Measurements from ENCODE around the gene MMP26.
"Not testable (repeated sequence)": the region's sequence is repeated elsewhere in the genome, so short reads cannot be mapped to it uniquely, and the experiment has no call there.

MMP26 gene
- 0 reads per million in 4 experiments for total RNA-seq

DNA sequence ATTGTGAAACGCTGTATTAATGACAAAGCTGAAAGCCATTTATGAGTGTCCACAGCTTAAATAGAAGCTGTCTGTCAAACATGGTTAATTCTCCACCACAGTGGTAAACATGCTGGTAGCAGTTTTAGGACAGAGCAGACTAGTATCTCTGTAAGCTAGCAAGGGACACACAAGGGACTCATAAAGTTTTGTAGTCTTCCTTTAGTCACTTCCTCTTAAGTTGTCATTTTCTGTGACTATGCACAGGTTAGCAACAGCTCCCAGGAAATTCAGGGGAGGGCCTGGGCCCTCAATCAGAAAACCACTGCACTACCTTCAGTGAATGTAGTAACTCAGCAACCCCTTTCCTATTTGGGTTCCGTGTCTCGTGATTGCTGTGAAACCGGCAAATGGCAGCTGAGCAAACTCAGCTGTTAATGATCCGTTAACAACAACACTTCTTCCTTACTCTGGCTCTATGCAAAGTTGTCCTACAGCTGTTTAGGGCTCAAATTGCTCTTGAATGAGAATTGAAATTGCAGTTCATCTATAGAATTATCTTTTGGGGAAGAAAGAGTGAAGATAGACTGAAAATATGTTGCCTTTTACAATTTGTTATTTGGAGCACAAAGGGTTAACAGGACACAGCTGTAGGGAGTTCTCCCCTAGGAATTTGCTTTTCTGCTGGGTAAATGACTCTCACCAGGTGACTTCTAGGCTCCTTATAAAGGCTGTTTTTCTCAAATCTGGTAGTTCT, at the start of gene MMP26:
Gene MMP26 (plus strand): TSS at position 731 of the 736 bp plus-strand sequence.
- DNase-seq = no peak

DNA sequence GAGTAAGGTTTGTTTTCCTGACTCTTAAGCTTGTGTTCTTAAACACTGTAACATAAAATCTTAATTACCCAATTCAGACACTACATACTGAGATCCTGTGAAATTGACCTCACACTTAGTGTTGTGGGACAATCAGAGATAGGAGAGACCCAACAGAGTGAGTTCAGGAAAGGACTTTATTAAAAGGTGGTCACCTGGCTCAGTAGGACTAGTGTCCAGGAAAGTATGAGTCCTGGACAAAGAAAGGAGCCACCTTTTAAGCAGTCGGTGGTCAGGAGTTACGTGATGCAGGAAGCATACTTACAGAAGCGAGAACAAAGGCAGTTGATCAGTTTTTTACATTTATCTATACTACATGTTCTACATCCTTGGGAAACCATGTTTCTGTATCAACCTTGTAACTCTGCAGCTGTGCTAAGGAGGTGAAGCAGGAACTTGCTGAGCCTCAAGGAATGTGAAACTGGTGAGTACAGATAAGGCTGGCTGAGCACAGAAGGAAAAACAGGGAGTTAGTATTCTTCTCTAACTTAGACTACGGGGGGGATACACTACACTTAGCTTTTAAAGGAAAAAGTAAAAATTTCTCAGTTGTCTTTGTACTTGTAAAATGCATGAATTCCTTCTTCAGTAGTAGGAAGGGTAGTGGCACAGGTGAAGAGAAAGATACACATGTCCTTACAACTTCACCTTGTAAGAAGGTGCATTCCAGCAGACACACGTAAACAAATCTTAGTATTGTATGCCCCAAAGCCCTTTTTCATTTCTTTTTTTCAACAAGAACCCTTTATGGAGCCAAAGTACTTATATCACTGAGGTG, 45.7 kb upstream of the MMP26 start:
- no peak for DNase-seq

GRCh38 chr11:4662876-4663275, 41.7 kb upstream of the MMP26 start:
- no peak for DNase-seq

DNA sequence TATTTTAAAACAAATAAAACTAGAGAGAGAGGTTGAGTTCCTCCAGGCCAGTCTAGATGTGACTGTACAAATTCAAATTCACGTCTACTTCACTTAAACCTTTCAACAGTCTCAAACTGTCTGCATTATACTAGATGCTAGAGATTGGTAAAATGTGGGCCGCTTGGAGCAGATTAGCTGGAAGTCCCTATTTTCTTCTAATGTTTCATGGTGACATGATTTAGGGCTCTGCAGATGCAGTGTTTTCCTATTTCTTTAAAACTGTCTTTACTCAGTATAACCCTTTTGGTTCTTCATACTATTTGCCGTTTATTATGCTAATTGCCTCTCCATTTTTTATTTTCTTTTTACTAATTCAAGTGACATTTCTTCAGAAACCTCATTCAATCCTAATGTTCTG, 40.4 kb upstream of the MMP26 start:
- no peak for DNase-seq

- no peak for DNase-seq
Measured at GRCh38 chr11:4664786-4665185, 39.8 kb upstream of the MMP26 start.

DNA sequence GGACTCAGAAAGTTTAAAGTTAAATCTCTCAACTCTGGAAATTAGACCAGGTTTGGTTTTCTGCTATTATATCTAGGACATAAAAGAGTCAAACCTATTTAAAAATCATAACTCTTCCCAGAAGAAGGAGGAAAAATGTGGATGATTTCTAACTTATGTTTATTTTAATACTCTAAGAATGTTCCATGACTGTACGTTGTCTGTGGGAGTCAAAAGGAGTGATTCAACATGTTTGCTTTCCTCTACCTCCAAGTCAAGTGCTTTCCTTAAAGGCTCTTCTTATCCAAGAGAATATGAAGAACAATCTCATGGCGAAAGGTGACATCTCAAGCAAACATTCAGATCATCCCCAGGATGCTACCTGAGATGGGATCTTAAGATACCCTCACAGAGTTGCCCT, 39.2 kb upstream of the MMP26 start:
- DNase-seq = no peak

DNA sequence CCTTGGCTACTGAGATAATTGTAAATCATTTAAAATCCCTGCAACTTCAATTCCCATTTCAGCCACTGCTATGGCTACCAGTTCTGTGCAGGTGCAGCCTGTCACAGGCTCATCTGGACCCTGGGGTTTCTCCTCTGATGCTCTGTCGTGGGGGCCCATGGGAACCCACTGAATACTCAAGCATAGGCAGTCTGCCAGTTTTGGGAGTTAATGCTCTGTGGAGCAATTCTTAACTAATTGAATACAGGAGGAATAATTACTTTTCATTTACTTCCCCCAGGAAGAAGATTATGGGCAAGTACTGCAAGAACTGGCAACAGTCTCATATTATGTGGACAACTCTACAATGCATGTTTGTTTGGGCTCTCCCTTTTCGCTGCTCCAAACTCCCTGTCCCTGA, 32.8 kb upstream of the MMP26 start:
- DNase-seq = no peak

DNA sequence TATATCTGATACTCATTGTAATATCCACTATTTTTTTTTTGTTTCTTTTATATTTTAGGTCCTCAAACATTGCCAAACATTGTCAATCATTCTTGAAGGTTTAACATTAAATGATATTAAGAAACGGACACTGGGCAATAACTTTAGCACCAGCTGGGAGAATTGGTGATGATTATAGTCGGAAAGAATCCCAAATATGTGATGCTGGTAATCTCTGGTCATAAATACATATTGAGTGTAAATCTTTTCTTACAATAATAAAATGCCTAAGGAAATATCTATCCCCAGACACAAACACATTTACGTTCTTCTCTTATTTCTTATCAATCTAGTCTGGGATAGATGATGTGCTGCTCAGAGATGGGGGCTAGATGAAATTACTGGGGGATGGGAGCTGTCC, 32.1 kb upstream of the MMP26 start:
- no peak for DNase-seq

DNA sequence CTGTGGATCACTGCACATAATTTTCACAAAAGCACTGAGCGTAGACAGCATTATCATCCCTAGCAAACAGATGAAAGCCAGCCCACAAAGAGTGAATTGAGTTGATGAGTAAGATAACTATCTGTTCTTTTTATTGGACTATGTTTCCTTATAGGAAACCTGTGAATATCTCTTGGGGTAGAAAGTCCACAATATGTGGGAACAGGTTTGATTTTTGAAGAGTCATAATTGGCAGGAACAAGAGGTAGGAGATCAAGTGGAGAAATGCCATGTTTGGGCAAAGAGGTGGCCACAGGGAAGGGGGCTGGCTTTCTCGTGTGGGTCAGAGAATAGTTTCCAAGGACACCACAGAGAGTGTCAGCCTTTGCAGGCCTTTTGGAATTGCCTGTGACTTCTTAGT, 30.8 kb upstream of the MMP26 start:
- no peak for DNase-seq

DNA sequence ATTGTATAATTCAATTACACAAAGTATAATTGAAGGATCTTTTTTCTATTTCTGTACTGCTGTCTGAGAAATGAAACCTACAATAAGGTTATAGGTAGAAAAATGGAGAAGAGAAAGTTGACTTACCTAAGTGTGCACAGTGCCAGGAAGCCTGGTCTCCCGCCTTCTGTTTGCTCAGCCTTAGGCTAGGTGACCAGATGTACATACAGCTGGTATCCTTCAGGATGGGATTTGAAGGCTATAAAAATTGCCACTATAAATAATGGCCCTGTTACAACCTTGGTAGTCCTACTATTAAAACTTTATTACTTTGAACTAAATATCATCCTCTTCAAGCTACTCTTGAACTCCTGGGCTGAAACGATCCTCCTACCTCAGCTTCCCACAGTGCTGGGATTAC, 26.6 kb upstream of the MMP26 start:
- no peak for DNase-seq

DNA sequence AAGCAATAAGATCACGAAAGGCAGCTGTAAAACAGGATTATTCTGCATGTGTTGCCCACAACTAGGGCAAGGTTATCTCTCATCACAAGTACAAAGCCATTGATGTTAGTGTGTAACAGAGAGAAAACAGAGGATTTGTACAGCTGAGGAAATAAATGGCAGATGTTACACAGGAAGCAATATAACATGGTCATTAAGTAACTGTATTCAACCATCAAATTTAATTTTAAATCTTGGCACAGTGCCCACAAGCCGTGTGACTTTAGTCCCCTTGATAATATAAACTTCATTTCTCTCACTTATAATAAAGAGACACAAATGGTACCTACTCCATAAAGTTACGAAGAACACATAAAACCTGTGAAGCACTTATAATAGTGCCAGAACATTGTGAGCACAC, 24.2 kb upstream of the MMP26 start:
- DNase-seq = no peak

DNA sequence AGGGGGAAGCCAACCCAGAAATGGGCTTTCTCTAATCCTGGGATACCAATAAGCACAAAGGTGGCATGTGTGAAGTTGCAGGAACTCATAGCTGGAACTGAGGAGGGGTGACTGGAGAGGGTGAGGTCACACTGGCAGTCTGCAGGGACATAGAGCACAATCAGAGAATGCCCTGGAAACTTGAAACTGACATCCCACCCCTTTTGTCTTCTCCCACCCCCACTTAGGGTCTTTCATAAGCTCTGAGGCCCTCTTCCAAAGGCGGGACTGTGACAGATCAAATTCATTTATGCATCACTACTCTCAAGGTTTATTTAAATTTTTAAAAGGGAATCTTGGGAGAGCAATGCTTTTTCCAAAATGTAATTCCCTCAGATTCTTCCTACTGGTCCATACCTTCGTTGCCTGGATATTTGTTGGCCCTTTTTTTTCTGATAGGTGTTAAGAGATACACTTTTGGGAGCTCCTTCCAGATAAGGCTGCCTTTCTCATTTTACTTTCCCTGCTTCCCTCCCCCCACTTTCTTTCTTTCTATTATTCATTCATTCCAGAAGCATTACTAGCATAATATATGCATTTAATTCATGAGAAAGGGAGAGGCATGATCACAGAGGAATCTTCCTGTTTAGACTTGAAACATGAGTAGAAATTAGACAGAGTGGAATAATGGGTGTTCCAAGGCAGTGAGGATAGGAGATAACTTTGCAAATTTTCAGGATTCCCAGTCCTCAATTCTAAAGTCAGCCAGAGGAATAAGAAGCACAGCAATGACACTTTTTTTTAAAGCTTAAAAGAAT, 21.8 kb upstream of the MMP26 start:
- no peak for DNase-seq

DNA sequence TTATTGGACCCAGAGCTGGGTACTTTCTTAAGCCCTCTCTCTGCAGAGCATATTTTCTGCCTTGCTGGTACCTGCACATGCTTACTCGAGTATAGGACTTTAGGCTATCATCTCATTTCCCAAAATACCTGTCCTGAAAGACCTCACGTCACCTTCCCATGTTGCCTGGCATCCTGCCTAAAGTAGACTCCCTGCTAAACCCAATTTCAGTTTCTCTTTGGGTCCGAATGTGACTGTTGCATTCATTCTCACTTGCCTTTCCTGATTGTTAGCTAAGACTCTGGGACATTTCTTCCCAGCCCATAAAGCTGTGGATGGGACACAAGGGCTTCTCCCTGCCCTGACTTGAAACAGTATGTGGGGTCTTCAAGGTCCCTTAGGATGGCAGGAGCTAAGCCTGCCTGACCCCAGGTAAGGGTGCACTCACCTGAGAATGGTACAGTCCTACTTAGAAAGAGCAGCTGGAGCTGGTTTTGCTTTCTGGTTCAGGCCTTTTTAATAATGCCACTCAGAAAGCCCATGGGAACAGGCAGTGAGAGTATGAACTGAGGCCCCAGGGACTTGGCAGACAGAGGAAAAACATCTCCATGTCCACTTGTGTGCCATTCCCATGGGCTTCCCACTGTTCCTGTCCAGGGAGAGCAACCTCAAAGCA, 19.8 kb upstream of the MMP26 start:
- DNase-seq = no peak

GRCh38 chr11:4695442-4695841, 9.1 kb upstream of the MMP26 start:
- no peak for DNase-seq

GRCh38 chr11:4697585-4697984, 7.0 kb upstream of the MMP26 start, which contains the start of gene OR51E2:
Gene OR51E2 (minus strand): TSS chr11:4697853. CDS start chr11:4682711, 15,142 bp downstream.
- no peak for DNase-seq

DNA sequence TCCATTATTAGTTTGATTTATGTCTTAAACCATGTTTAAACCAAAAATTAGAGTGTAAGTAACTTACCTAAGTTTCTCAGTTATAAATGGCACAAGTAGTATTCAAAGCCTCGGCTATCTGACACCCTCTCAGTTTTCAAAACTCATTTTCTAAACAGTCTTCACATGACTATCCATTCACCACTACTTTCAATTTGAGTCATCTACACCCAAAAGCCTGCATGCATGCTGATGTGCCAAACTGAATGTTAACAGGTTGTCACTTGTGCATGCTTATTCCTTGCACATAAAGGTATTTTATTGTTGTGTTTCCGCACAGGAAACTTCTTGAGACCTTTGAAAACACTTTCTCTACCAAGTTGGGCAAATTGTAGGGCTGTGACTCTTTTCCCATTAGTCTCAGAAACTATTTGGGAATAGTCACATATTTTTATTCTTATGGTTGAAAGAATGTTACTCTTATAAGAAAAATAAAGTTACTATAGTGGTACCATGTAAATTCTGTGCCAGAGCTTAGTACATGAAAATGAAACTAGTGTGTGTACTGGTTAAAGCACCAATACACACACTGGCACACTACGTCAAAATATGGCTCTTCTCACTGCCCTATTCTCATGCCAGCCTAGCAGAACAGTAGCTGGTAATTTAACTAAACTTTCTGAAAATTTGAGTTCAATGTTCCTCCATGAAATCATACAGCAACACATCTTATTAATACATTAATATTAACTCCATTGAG, 4.7 kb upstream of the MMP26 start:
- DNase-seq = no peak

DNA sequence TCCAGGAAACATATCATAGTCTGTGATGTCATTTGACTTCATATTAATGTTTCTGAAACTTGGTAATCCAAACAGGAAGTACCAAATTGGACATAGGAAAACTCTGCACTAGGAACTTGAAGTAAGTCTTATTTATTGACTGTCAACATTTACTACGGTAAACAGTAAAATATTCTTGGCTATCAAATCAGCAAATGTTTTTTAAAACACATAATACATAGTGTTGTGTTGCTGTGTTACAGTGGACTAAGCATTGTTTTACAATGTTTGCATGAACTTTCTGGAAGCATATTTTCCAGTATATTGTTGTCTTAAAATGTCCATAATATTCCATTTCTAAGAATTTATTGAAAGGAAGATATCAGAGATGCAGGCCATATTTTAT, 4.2 kb upstream of the MMP26 start:
- DNase-seq = no peak

- no peak for DNase-seq
Measured at GRCh38 chr11:4704790-4705334, 278 bp downstream of the MMP26 start.

DNA sequence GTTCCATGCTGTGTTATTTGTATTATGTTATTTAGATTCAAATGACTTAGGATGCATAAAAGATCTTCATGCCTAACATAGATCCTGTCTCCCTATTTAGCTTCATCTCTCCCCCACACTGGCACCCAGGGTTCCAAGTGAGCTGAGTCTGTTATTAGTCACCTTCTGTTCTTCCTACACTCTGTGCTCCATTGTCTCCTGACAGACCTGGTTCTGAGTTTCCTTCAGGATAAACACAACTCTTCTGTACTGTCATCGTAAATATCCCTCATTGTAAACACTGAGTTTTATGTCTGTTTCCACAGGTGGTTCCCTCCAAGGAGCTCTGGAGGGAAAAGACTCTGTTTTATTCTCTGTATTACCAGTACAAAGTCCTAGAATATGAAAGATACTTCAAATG, 8.7 kb downstream of the MMP26 start:
- no peak for DNase-seq

GRCh38 chr11:4714300-4714699, 9.7 kb downstream of the MMP26 start:
- no peak for DNase-seq

- DNase-seq = not testable (repeated sequence)
Measured at GRCh38 chr11:4722616-4723534, 18.3 kb downstream of the MMP26 start.
